Right atrium auricular region (tissue), 2 donors: ENCODE results near the gene MEIS1. TPM values are rescaled to one million over a fixed set of nuclear protein-coding genes. Genes with fewer than 3 reads are reported as not detected.

Experiments
- DNase-seq: peaks from one replicate; pipeline ENCODE4 v3.0.0-alpha.2; 2019; ENCODE audit warnings: low spot score
- H3K27ac ChIP-seq, 2 donors: fragments of 200-600 bp; sonication (generic); 1 replicate in 1 of 2; 2 replicates in 1 of 2; pipeline ENCODE4 v1.5.1; 2016 to 2019
- H3K27me3 ChIP-seq, 2 donors: fragments of 200-600 bp; sonication (generic); one replicate each; pipeline versions ENCODE4 v1.5.1 to v1.6.0; 2017 to 2019
- H3K36me3 ChIP-seq: fragments of 200-600 bp; sonication (generic); one replicate; pipeline ENCODE4 v1.5.1; 2016
- H3K4me1 ChIP-seq, 2 donors: fragments of 200-600 bp; sonication (generic); one replicate each; pipeline versions ENCODE4 v1.5.1 to v1.6.0; 2017 to 2019
- H3K4me3 ChIP-seq, 2 donors: fragments of 200-600 bp; sonication (generic); 1 replicate in 1 of 2; 2 replicates in 1 of 2; pipeline ENCODE4 v1.5.1; 2017 to 2019; ENCODE audit warnings: mild to moderate bottlenecking in 1 of 2, moderate library complexity in 1 of 2
- H3K9me3 ChIP-seq, 2 donors: fragments of 200-600 bp; sonication (generic); one replicate each; pipeline ENCODE4 v1.5.1; 2019
- total RNA-seq, 2 donors: library from RNA; depleted of rRNA; stranded (reverse); fragments of >200 nt; gene quantifications; one replicate each; pipeline ENCODE4 v1.1.0, GENCODE V29; 2016
- TF ChIP-seq, protein P1 (sequence below), 2 donors: fragments of 200-600 bp; sonication (generic); IDR thresholded peaks; one replicate each; pipeline ENCODE4 v1.5.1; 2019; ENCODE audit warnings: antibody characterized with exemption in 2 of 2

The MEIS1 gene
- total RNA-seq, 2 donors from 2014 or later: 13.6 to 16.7 TPM

DNA sequence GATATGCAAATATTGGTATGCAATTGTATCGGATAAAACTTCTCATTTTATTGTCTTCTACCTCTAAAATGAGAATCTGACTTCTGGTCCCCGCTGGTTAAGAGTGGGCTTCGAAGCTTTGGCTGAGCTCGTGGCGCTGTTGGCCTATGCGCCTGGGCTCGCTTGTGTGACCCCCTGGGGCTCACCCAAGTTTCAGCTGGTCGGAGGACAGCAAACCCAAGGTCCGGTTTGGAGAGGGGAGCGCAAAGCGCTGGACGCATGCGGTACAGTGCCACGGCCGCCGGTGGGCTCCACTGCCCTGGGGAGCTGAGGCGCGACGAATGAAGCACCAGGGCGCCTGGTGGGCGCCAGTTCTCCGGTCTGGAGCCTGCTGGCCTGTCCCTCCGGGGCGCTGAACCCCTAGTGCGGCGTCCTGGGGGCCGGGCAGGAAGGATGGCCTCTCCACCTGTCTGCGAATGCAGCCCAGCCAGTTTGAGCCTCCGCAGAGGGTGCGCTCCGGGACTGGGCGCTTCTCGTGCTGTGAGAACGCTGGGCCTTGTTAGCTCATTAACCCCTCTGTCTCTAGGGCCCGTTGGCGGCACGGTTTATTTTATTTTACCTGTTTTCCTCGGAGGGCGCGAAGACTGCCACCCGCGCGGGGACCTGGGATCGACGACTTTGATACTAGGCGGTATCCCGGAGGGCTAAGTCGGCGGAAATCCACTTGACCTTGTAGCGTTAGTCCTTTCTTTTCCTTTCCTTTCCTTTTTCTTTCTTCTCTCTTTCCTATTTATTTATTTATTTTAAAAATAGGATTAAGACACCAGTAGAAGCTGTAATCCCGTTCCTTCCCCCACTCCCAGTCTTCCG, 10.4 kb downstream of the MEIS1 start:
- TF ChIP-seq, protein P1, sequence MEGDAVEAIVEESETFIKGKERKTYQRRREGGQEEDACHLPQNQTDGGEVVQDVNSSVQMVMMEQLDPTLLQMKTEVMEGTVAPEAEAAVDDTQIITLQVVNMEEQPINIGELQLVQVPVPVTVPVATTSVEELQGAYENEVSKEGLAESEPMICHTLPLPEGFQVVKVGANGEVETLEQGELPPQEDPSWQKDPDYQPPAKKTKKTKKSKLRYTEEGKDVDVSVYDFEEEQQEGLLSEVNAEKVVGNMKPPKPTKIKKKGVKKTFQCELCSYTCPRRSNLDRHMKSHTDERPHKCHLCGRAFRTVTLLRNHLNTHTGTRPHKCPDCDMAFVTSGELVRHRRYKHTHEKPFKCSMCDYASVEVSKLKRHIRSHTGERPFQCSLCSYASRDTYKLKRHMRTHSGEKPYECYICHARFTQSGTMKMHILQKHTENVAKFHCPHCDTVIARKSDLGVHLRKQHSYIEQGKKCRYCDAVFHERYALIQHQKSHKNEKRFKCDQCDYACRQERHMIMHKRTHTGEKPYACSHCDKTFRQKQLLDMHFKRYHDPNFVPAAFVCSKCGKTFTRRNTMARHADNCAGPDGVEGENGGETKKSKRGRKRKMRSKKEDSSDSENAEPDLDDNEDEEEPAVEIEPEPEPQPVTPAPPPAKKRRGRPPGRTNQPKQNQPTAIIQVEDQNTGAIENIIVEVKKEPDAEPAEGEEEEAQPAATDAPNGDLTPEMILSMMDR (IDR thresholded peaks at IDR 0.05): peak in 1 of 2 donors; percentile 43
- H3K27ac ChIP-seq: peak overlapping the region; percentile 76 to 87
- peaks cover 0 to 27% of the 10 kb centered on the region in 2 donors for H3K4me1 ChIP-seq
- DNase-seq: no peak
- H3K27me3 ChIP-seq: no peaks in the 10 kb centered on the region
- H3K9me3 ChIP-seq: no peaks in the 10 kb centered on the region
- peak overlapping the region; percentile 35 to 44 for H3K4me3 ChIP-seq
- H3K36me3 ChIP-seq: no peaks in the 10 kb centered on the region

- peak overlapping the region; percentile 35 to 44 for H3K4me3 ChIP-seq
- H3K4me1 ChIP-seq: peaks cover 0 to 18% of the 10 kb centered on the region in 2 donors
- TF ChIP-seq, protein P1 (IDR thresholded peaks at IDR 0.05): peak in 1 of 2 donors; percentile 12
- H3K36me3 ChIP-seq: no peaks in the 10 kb centered on the region
- H3K9me3 ChIP-seq: no peaks in the 10 kb centered on the region
- no peaks in the 10 kb centered on the region for H3K27me3 ChIP-seq
- peak overlapping the region; percentile 76 to 87 for H3K27ac ChIP-seq
- DNase-seq: no peak
Observed at GRCh38 chr2:66445925-66446871, 11.3 kb downstream of the MEIS1 start.

GRCh38 chr2:66446941-66447340, 12.0 kb downstream of the MEIS1 start:
- Histone ChIP-seq H3K4me3 (peak overlapping the region; percentile 35 to 44), H3K27me3 (no peaks in the 10 kb centered on the region), H3K9me3 (no peaks in the 10 kb centered on the region), H3K36me3 (no peaks in the 10 kb centered on the region), H3K27ac (peak overlapping the region; percentile 76 to 87), H3K4me1 (peaks cover 0 to 15% of the 10 kb centered on the region in 2 donors)
- TF ChIP-seq, protein P1 (IDR thresholded peaks at IDR 0.05): no peak
- no peak for DNase-seq

DNA sequence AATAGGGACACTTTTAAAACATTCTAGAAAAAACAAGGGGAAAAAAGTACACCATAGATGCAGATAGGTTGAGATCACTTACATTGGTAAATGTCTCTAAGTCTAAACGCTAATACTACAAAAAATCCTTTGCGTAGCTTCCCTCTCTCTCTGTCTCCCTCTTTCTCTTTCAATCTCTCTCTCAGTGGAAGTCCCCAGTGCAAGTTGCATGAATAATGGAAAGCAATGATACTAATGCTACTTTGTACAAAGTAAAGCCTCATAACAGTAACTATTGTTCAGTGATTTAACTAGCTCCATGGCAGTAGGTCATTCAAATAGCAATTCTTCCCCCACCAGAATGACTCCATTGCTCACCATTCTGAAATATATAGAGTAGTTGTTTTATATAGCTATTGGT, 12.8 kb downstream of the MEIS1 start:
- TF ChIP-seq, protein P1 (IDR thresholded peaks at IDR 0.05): no peak
- H3K27ac ChIP-seq: no peak overlapping the region
- no peaks in the 10 kb centered on the region for H3K27me3 ChIP-seq
- H3K4me1 ChIP-seq: peaks cover 0 to 15% of the 10 kb centered on the region in 2 donors
- no peaks in the 10 kb centered on the region for H3K36me3 ChIP-seq
- DNase-seq: no peak
- H3K4me3 ChIP-seq: no peak overlapping the region
- H3K9me3 ChIP-seq: no peaks in the 10 kb centered on the region

DNA sequence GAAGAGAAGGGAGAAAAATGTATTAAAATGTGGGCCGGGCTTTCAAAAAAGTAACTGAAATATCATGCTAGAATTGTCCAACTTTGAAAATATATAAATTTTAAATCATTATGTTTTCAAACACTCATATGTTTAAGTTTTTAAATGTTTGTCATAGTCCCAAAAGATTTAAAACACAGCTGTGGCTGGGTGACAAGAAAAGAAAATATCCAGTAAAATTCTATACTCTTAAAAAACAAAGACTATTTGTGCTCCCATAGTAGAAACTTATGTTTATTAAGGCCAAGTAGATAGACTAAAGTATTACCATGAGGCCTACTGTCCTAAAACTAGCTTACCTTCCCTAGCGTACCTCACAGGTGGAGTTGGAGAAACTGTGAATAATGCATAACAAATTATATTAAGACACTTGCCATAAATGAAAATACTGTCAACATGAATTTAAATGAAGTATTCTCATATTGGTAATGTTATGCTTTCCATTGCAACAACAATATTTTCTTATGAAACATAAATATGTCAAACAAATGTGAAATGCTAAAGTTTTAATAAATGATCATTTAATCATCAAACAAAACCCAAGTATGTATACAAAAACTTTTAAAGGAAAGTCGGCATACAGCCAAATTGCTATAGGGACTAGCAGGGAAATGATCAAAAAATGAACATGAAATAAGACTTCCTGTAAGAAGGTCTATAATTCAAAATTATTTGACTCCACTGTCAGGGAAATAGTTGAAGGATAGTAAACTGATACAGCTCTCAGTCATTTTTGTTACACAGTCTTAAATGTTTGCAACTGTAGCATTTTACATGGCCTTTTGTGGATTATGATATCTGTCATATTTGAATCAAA, 13.4 kb downstream of the MEIS1 start:
- Histone ChIP-seq H3K27me3 (no peaks in the 10 kb centered on the region), H3K27ac (no peak overlapping the region), H3K36me3 (no peaks in the 10 kb centered on the region), H3K4me1 (peaks cover 0 to 12% of the 10 kb centered on the region in 2 donors), H3K9me3 (no peaks in the 10 kb centered on the region), H3K4me3 (no peak overlapping the region)
- DNase-seq: no peak
- TF ChIP-seq, protein P1 (IDR thresholded peaks at IDR 0.05): no peak
